GM18507 (cell line): ENCODE results near the gene POLR3A.

Experiments
- DNase-seq: peaks from one replicate; pipeline ENCODE4 v3.0.0; 2011; ENCODE audit warnings: low read depth; ENCODE audit not compliant: insufficient read length; ENCODE audit errors: extremely low spot score
- FAIRE-seq: peaks from 2 replicates; lab custom pipeline; 2011; peaks lifted over from hg19 to GRCh38; lab: Jason Lieb, UNC

POLR3A gene

GRCh38 chr10:77987671-77988255 lies 41.6 kb downstream of the POLR3A start:
- no peak for FAIRE-seq
- no peak for DNase-seq

- FAIRE-seq (no peak), DNase-seq (no peak)
Observed at GRCh38 chr10:77984986-77985385, 44.3 kb downstream of the POLR3A start.

DNA sequence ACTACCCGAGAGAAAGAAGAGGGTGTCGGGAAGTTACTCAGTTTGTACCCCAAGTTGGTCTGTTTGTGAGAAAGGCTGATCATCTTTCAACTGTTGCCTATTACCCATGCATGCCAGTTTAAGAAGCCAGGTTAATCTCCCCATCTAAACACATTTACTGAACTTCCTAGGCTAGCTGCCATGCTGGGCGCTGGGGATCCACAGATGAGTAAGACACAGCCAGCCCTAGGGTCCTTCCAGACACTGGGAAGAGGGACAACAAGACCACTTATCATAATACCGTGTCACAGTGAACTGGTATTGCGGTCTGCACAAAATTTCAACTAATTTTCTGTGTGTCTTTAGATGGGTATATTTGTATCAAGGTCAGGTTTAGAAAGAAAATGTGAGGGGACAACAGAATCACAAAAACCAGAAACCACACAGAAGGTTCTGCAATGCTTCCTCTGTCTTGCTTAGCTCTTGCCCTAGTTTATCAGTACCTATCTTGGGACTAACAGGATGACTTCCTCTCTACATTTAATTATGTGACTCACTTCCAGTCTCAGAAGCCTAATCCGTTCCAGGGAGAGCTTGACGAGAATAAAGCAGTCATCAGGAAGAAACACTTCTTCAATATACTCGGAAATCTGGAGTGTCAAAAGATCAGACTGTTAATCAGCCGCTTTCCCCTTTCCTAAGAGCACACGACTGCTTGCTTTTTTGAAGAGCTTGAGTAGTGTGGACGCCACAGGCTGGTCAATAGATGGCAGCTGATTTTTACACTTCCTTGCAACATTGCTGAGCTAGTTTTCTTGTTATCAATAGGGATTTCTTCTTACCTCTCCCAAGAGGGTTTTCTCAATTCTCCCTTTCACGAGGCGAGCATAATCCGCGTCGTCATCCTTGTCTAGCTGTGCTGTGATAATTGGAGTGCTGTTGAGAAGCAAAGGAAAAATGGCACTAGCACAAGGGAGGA lies 45.7 kb downstream of the POLR3A start:
- DNase-seq (no peak), FAIRE-seq (no peak)

DNA sequence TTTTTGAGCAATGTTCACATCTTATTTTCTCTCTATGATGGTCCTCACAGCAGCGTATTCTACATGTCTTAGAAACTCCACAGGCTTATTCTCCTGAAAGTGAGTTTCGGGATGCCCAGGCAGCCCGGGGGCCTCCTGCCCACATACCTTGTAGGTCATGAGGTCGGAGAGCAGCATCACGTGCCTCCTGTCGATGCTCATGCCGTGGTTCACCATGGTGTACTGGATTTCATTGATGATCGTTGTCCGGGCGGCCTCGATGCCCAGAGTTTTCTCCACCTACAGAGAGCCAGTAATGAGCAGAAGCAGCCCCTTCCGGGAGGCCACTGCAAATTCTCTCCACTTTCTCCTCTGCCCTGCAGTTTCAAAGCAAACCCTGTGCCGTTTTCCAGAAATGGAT lies 48.0 kb downstream of the POLR3A start:
- DNase-seq: no peak

DNA sequence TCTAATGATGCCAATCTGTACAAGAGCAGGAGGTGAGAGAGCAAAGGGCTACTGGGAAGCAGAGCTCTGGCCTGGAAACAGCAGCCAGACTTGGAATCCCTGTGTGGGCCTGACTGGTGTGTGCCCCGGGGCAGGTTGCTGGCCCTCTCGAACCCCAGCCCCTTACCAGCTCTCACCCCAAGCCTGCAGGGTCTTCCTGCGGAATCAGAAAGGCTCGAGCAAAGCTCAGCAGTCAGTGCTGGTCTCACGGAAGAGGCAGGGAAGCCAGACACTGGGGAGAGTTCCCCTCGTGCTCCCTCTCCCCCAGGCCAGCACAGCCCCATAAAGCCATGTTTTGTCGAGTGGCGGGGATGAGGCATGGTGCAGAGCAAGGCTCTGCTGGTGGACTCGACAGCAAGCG lies 50.1 kb downstream of the POLR3A start:
- FAIRE-seq: no peak
- DNase-seq: no peak

More for the DNA sequence above, 48.0 kb downstream of the POLR3A start:
- FAIRE-seq: no peak

DNA sequence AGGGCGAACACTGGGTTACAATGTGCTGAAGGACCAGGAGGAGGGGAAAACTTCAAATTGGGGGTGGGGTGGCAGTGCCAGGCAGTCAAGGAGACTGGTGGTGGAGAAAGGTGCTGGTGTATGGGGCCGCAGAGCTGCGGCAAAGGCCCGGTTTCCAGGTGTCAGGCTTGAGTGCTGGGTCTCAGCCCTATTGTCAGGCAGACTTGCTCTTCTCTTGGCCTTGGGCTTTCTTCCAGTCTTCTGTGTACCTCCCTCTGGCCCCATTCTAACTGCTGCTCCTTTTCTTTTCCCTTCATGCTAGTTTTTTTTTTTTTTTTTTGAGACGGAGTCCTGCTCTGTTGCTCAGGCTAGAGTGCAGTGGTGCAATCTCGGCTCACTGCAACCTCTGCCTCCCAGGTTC lies 51.0 kb downstream of the POLR3A start:
- FAIRE-seq: no peak
- DNase-seq: no peak

- FAIRE-seq (no peak), DNase-seq (no peak)
Observed at GRCh38 chr10:77977934-77978333, 51.4 kb downstream of the POLR3A start.

DNA sequence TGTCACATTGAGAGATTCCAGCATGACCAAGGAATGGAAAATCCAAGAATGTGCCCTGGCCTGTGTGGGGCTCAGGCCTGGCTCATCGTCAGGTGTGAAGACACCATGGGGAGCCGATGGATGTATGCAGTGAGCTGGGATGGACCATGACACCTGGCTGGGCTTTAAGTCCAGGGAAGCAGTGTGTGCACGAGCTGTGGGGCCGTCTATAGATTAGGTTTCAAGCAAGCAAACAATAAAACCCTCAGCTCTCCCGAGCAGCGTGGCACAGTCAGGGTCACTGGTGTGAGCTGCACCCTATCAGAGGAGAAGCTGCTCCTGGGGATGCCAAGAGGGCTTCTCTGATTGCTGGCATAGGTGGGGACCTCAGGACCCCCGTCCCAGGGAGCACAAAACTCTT lies 52.3 kb downstream of the POLR3A start:
- no peak for FAIRE-seq
- DNase-seq: no peak

DNA sequence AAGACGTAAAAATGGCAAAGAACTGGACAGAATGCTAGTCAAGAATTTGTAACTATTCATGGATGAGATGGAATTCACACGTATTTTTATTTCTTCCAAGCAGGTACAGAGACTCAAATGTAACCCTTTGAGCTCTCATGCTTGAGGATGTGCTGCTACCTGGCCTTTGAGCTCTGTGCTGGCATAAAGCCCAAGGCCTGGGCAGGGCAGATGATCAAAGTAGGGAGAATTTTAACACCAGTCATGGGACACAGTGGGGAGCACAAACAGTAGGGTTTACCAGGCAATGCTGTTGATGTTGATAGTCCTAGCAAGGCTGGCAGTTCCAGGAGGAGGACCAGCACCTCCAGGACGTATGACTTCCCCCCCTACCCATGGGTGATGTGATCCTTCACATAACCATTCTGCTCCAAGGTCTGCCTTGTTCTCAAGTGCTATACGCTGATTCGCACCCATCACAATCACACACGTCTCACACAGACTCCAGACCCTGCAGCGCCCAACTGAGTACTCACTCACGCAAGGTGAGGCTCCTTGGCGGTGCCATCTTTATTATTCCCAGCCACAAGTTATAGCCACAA lies 54.1 kb downstream of the POLR3A start:
- no peak for FAIRE-seq
- no peak for DNase-seq

DNA sequence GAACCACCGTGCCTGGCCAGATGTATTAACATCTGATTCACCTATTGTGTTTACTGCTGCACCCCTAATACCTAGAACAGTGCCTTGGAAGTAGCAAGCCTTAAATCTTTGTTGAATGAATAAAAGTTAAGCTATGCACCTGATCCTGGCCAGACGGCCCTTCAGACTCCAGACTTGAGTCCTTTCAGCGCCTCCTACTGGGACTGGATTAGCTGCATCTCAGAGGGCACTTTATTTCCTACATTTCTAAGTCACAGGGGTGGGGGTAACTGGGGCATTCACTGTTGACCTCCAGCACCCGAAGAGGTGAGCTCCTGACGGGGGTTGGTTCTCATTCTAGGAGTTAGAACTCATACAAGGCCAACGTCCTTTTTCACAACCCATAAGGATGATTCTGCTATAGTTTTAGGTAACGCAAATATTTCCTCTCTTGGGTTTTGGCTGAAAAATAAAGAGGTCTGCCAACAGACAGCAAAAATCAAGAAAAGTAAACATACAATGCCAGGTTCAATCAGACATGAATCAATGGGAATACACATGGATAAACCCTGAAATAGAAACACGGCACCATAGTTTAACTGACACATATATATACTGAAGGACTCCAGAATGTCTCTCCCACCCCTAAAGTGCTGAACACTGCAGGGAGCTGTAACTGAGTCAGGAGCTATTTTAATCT lies 54.8 kb downstream of the POLR3A start:
- DNase-seq (no peak), FAIRE-seq (no peak)

DNA sequence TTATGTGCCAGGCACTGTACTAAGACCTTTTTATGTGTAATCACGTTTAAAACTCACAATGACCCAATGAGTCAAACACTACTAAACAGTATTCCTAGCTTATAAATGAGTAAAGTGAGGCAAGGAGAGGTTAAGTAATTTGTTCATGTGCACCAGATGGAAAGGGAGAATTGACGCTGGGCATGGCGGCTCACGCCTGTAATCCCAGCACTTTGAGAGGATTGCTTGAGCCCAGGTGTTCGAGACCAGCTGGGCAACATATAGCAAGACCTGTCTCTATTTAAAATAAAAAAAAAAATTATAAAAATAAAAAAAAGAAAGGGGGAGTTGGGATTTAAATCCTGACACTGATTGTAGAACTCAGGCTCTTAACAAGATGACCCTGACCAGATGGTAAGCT lies 56.0 kb downstream of the POLR3A start:
- no peak for FAIRE-seq
- DNase-seq: no peak

- FAIRE-seq (no peak), DNase-seq (no peak)
Observed at GRCh38 chr10:77972148-77972547, 57.2 kb downstream of the POLR3A start.

DNA sequence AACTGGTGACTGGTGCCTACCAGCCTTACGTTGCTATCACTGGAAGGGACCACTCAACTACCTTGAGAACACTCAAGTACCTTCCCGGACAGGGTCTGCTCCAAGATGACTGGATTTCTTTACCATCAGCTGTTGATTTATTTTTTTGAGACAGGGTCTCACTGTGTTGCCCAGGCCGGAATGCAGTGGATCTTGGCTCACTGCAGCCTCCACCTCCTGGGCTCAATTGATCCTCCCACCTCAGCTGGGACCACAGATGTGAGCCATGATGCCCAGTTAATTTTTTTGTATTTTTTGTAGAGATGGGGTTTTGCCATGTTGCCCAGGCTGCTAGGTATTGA lies 57.5 kb downstream of the POLR3A start:
- no peak for FAIRE-seq

GRCh38 chr10:77970869-77971803 lies 58.2 kb downstream of the POLR3A start:
- FAIRE-seq (no peak), DNase-seq (no peak)

More for the DNA sequence above, 57.5 kb downstream of the POLR3A start:
- no peak for DNase-seq

DNA sequence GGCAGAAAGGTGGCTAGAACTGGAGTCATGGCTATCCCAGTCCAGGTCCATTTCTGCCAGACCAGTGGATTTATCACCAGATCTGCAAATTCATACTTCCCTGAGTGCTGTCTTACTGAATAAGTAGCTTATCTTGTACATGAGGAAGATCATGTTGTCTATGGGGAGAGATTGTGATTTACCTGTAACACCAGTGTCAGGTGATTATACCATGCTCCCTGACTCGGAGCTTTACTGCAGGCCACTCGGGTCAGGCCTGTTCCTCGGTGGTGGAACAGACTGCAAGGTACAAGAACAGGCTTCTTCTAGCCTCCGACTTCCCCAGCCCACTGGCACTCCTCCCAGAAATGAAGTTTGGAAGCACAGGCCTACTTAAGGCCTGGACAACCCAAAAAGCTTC lies 60.2 kb downstream of the POLR3A start:
- DNase-seq: no peak
- no peak for FAIRE-seq

DNA sequence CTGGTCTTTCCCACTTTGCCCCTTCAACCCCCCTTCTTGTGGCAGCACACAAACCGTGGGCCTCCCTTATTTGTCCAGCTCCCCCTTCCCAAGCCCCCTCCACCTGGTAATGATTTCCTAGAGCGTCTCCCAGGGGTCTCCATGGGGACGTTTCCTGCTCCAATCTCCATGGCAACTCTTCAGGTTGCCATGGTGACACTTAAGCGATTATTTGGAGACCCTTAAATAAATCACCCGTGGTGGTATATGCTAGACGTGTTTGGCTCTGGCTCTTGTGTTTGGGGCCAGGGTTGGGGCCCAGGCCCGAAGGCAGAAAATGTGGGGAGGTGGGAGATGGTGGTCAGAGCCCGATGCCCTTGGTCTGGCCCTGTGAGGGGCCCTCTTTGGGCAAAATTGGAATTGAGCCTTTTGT lies 61.7 kb downstream of the POLR3A start:
- DNase-seq (no peak), FAIRE-seq (no peak)

- no peak for DNase-seq
- no peak for FAIRE-seq
Observed at GRCh38 chr10:77965294-77965693, 64.0 kb downstream of the POLR3A start.

DNA sequence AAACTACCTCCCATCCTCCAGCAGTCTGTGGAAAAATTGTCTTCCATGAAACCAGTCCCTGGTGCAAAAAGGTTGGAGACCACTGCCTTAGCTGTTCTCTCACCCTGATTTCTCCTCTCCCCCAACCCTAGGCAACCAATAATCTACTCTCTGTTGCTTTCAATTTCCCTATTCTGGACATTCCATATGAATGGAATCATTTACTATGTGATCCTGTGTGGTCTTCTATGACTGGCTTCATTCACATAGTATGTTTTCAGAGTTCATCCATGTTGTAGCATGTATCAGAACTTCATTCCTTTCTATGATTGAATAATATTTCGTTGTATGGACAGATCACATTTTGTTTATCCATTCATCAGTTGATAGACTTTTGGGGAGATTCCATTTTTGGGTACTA lies 64.5 kb downstream of the POLR3A start:
- no peak for DNase-seq
- no peak for FAIRE-seq

- FAIRE-seq (no peak), DNase-seq (no peak)
Observed at GRCh38 chr10:77963901-77964300, 65.4 kb downstream of the POLR3A start.
